Breast epithelium (tissue), 4 donors: Measurements from ENCODE around the gene RASL12. TPM values are rescaled to one million over a fixed set of nuclear protein-coding genes. Genes with fewer than 3 reads are reported as not detected.
"Not testable (repeated sequence)": the region's sequence is repeated elsewhere in the genome, so short reads cannot be mapped to it uniquely, and the experiment has no call there.

ENCODE experiments used
- DNase-seq, 2 donors: peaks; one replicate each; pipeline ENCODE4 v3.0.0-alpha.2; 2019; ENCODE audit warnings: low spot score in 2 of 2
- H3K27ac ChIP-seq, 2 donors: fragments of 200-600 bp; sonication (generic) in 1 of 2; one replicate each; pipeline ENCODE4 v1.5.1; 2016 to 2019; ENCODE audit warnings: mild to moderate bottlenecking in 1 of 2
- H3K27me3 ChIP-seq, 2 donors: fragments of 200-600 bp; sonication (generic) in 1 of 2; one replicate each; pipeline versions ENCODE4 v1.5.1 to v1.6.0; 2017 to 2019; ENCODE audit warnings: control low read depth in 1 of 2, mild to moderate bottlenecking in 1 of 2
- H3K36me3 ChIP-seq: fragments of 200-600 bp; one replicate; pipeline ENCODE4 v1.5.1; 2019
- H3K4me1 ChIP-seq, 2 donors: fragments of 200-600 bp; sonication (generic); one replicate each; pipeline ENCODE4 v1.5.1; 2016 to 2019; ENCODE audit warnings: control low read depth in 1 of 2
- H3K4me3 ChIP-seq, 3 donors: fragments of 200-600 bp; sonication (generic); 1 replicate in 2 of 3; 2 replicates in 1 of 3; pipeline ENCODE4 v1.5.1; 2016 to 2019; ENCODE audit warnings: mild to moderate bottlenecking in 3 of 3, moderate library complexity in 2 of 3
- H3K9me3 ChIP-seq, 2 donors: fragments of 200-600 bp; sonication (generic) in 1 of 2; one replicate each; pipeline ENCODE4 v1.5.1; 2016 to 2019; ENCODE audit warnings: control low read depth in 1 of 2
- CTCF ChIP-seq, 3 donors: fragments of 450-650 bp; IDR thresholded peaks; one replicate each; pipeline ENCODE4 v1.5.1; 2016 to 2017; ENCODE audit warnings: antibody characterized with exemption in 3 of 3, mild to moderate bottlenecking in 3 of 3, moderate library complexity in 3 of 3
- POLR2A ChIP-seq: fragments of 450-650 bp; IDR thresholded peaks from one replicate; pipeline ENCODE4 v1.6.1; 2016; ENCODE audit warnings: antibody characterized with exemption, mild to moderate bottlenecking, moderate library complexity
- POLR2AphosphoS5 ChIP-seq, 3 donors: sonication (generic); formaldehyde crosslinking; IDR thresholded peaks; one replicate each; pipeline ENCODE4 v1.6.1; 2017; ENCODE audit warnings: antibody characterized with exemption in 3 of 3
- intact Hi-C: fragments of 100-400 bp; cut with DNase I; formaldehyde crosslinking; loops from one replicate; pipeline ENCODE4 v1.15.1; 2023; ENCODE audit warnings: low total_unique reads
- total RNA-seq, 3 donors: library from RNA; depleted of rRNA; stranded (reverse); fragments of >200 nt; gene quantifications; one replicate each; pipeline ENCODE4 v1.1.0, GENCODE V29; 2016

Gene RASL12
- total RNA-seq, 3 donors from 2014 or later, result 12.6 to 20.6 (median 20.3) TPM

GRCh38 chr15:65048241-65048640, 19.6 kb downstream of the RASL12 start:
- intact Hi-C loops, result no loop called here
- Histone ChIP-seq H3K36me3 (no peaks in the 10 kb centered on the region), H3K27me3 (no peaks in the 10 kb centered on the region), H3K9me3 (no peaks in the 10 kb centered on the region), H3K4me3 (no peak overlapping the region), H3K27ac (no peak overlapping the region), H3K4me1 (no peaks in the 10 kb centered on the region)
- no peak for DNase-seq
- TF ChIP-seq POLR2AphosphoS5 (IDR thresholded peaks at IDR 0.05), result no peak

GRCh38 chr15:65044724-65045481, 22.9 kb downstream of the RASL12 start, which contains the start of gene SLC51B:
TSS of gene SLC51B (plus strand) at chr15:65045387. CDS start at chr15:65050005, 4,618 bp downstream.
- Histone ChIP-seq H3K4me1 (no peaks in the 10 kb centered on the region), H3K4me3 (no peak within 1 kb of the TSS), H3K27ac (no peak within 1 kb of the TSS), H3K9me3 (no peaks in the 10 kb centered on the region), H3K36me3 (no peaks in the 10 kb centered on the region), H3K27me3 (no peaks in the 10 kb centered on the region)
- intact Hi-C loops, result no loop called here
- TF ChIP-seq POLR2AphosphoS5 (IDR thresholded peaks at IDR 0.05) (no peak), CTCF (IDR thresholded peaks at IDR 0.05) (no peak), POLR2A (no peak)
- DNase-seq, result no peak

GRCh38 chr15:65044218-65044617, 23.6 kb downstream of the RASL12 start:
- H3K9me3 ChIP-seq, DNase-seq, intact Hi-C loops, H3K36me3 ChIP-seq, H3K27ac ChIP-seq, H3K27me3 ChIP-seq, H3K4me3 ChIP-seq, H3K4me1 ChIP-seq: not testable (repeated sequence)

- H3K4me1 ChIP-seq, result no peaks in the 10 kb centered on the region
- H3K27ac ChIP-seq, result no peak overlapping the region
- no peak for DNase-seq
- no peaks in the 10 kb centered on the region for H3K36me3 ChIP-seq
- H3K27me3 ChIP-seq, result no peaks in the 10 kb centered on the region
- no peak overlapping the region for H3K4me3 ChIP-seq
- no peaks in the 10 kb centered on the region for H3K9me3 ChIP-seq
- TF ChIP-seq POLR2A (no peak), CTCF (IDR thresholded peaks at IDR 0.05) (no peak), POLR2AphosphoS5 (IDR thresholded peaks at IDR 0.05) (no peak)
- intact Hi-C loops, result no loop called here
Observed at GRCh38 chr15:65042776-65043327, 24.9 kb downstream of the RASL12 start.

DNA sequence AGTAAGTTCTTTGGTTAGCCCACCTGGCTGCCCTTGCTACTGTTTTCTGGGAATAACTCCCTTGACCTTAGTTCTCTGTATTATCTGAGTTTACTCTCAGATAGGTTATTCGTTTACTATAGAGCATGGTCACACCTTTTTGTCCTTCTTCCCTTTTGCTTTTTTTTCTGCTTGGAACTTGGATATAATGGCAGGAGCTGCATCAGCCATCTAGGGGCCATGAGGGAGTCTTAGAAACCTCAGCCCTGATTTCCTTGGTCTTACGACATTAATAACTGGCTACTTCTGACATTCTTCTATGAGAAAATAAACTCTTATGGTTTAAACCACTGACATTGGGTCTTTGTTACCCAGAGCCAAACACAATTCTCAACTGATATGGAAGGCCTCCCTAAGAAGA, 26.0 kb downstream of the RASL12 start:
- TF ChIP-seq POLR2AphosphoS5 (IDR thresholded peaks at IDR 0.05), result no peak
- TF ChIP-seq POLR2A, result no peak
- TF ChIP-seq CTCF (IDR thresholded peaks at IDR 0.05), result no peak
- no peak for DNase-seq
- Histone ChIP-seq H3K9me3 (no peaks in the 10 kb centered on the region), H3K27me3 (no peaks in the 10 kb centered on the region), H3K36me3 (no peaks in the 10 kb centered on the region), H3K4me3 (no peak overlapping the region), H3K27ac (no peak overlapping the region), H3K4me1 (no peaks in the 10 kb centered on the region)
- intact Hi-C loops, result no loop called here

- Histone ChIP-seq H3K9me3 (no peaks in the 10 kb centered on the region), H3K27me3 (no peaks in the 10 kb centered on the region), H3K36me3 (no peaks in the 10 kb centered on the region), H3K4me3 (no peak overlapping the region), H3K4me1 (no peaks in the 10 kb centered on the region), H3K27ac (no peak overlapping the region)
- no peak for TF ChIP-seq CTCF (IDR thresholded peaks at IDR 0.05)
- TF ChIP-seq POLR2AphosphoS5 (IDR thresholded peaks at IDR 0.05), result no peak
- TF ChIP-seq POLR2A, result no peak
- intact Hi-C loops, result no loop called here
- no peak for DNase-seq
Observed at GRCh38 chr15:65040461-65040860, 27.3 kb downstream of the RASL12 start.
